K562 (cell line): Measurements from ENCODE around the gene RAB14. TPM values are rescaled to one million over a fixed set of nuclear protein-coding genes. Genes with fewer than 3 reads are reported as not detected.

Source experiments
- ARID2 ChIP-seq: fragments of 450-650 bp; IDR thresholded peaks from 2 replicates; pipeline ENCODE4 v1.6.1; 2017; ENCODE audit warnings: antibody characterized with exemption, mild to moderate bottlenecking
- CBX2 ChIP-seq: fragments of 200-600 bp; sonication (generic); IDR thresholded peaks from one replicate; pipeline ENCODE4 v1.6.1; 2012; ENCODE audit warnings: mild to moderate bottlenecking, low read length, inconsistent platforms; ENCODE audit not compliant: insufficient read depth, poor library complexity, severe bottlenecking
- CBX5 ChIP-seq: IDR thresholded peaks from 2 replicates; pipeline ENCODE4 v1.6.1; 2014; ENCODE audit warnings: low read depth, borderline replicate concordance
- GTF2E2 ChIP-seq: fragments of 200-800 bp; sonication (Bioruptor generic); IDR thresholded peaks from 2 replicates; pipeline ENCODE4 v1.6.1; 2016; ENCODE audit warnings: missing genetic modification characterization, missing compliant biosample characterization
- LEF1 ChIP-seq: fragments of 450-650 bp; IDR thresholded peaks from 2 replicates; pipeline ENCODE4 v1.6.1; 2016; ENCODE audit warnings: mild to moderate bottlenecking
- MAFG ChIP-seq: fragments of 450-650 bp; conservative IDR thresholded peaks from 2 replicates; pipeline ENCODE4 v1.6.1; 2016; ENCODE audit warnings: missing genetic modification characterization, missing compliant biosample characterization
- SREBF2 ChIP-seq: sonication (generic); formaldehyde crosslinking; IDR thresholded peaks from 2 replicates; pipeline ENCODE4 v1.4.0; 2020; ENCODE audit warnings: mild to moderate bottlenecking, missing genetic modification reagents
- TGIF2 ChIP-seq: sonication (generic); formaldehyde crosslinking; IDR thresholded peaks from 2 replicates; pipeline ENCODE4 v1.8.1; 2022; ENCODE audit warnings: mild to moderate bottlenecking, missing genetic modification reagents, moderate library complexity
- XRCC5 ChIP-seq: fragments of 200-400 bp; formaldehyde crosslinking; IDR thresholded peaks from 2 replicates; pipeline ENCODE4 v1.6.1; 2017; ENCODE audit warnings: low read depth, mild to moderate bottlenecking, low read length
- ZKSCAN1 ChIP-seq: fragments of 150-350 bp; IDR thresholded peaks from 2 replicates; pipeline ENCODE4 v1.6.1; 2016; ENCODE audit warnings: low read depth, low read length
- polyA plus RNA-seq, 8 experiments: library from polyadenylated mRNA; depleted of rRNA in 4 of 8; stranded (reverse) in 5 of 8; unstranded in 3 of 8; fragments of >200 nt; fragmentation: Nextera tagmentation in 2 of 8; fragmentation: Illumina TruSeq in 1 of 8; extraction: Ambion mirVana in 2 of 8; extraction: Trizol in 1 of 8; gene quantifications; 2 replicates each; pipeline versions ENCODE4 v1.2.1 to v1.2.3, GENCODE V29; 2011 to 2014; ENCODE audit warnings: inconsistent platforms in 1 of 8, missing spikeins in 1 of 8
- total RNA-seq, 7 experiments: library from RNA; depleted of rRNA in 6 of 7; stranded (reverse); fragments of >200 nt in 6 of 7; fragmentation: Illumina TruSeq in 2 of 7; extraction: Trizol in 2 of 7; gene quantifications; 2 replicates each; pipeline versions ENCODE4 v1.2.1 to v1.2.3, GENCODE V29; 2011 to 2021; ENCODE audit warnings: low replicate concordance in 1 of 7
- TF ChIP-seq, protein P1 (sequence below): fragments of 450-650 bp; IDR thresholded peaks from 2 replicates; pipeline ENCODE4 v1.6.1; 2017; ENCODE audit warnings: antibody characterized with exemption, mild to moderate bottlenecking
- TF ChIP-seq, protein P2 (sequence below): fragments of 450-650 bp; formaldehyde crosslinking; IDR thresholded peaks from 2 replicates; pipeline ENCODE4 v1.4.0; 2022; ENCODE audit warnings: missing genetic modification characterization
- TF ChIP-seq, protein P3 (sequence below), 2 experiments: IDR thresholded peaks; 2 replicates each; pipeline ENCODE4 v1.6.1; 2012; ENCODE audit warnings: improper control_type of control experiment in 2 of 2, low read depth in 2 of 2, low read length in 2 of 2, borderline replicate concordance in 1 of 2
- TF ChIP-seq, protein P4 (sequence below): fragments of 450-650 bp; IDR thresholded peaks from 2 replicates; pipeline ENCODE4 v1.6.1; 2016; ENCODE audit warnings: borderline replicate concordance
- TF ChIP-seq, protein P5 (sequence below): fragments of 250-450 bp; sonication (Bioruptor Pico); IDR thresholded peaks from 2 replicates; pipeline ENCODE4 v1.5.1; 2021; ENCODE audit warnings: mild to moderate bottlenecking

Gene RAB14
- total and polyA plus RNA-seq, 9 of the 15 experiments (the other 6 are each of a cell fraction or from before 2014, with no cell fraction given) = 10.3 to 41.8 (median 20.9) TPM

DNA sequence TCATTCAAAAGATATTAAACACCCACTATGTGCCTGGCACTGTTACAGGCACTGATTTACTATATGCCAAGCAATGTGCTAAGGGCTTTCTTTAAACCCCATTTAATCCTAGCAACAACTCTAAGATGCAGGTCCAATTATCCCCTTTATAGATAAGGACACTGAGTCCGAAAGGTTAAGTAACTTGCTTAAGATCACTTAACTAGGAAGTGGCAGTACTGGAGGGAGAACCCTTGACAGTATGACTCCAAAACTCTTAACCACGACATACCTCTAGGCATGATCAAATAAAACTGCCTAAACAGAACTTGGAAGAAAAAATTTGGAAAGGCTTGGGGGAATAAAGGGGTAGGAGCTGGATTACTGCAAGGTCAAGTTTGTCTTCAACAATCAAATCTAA, 1.7 kb downstream of the RAB14 start (continued):
- TF ChIP-seq, protein P1, sequence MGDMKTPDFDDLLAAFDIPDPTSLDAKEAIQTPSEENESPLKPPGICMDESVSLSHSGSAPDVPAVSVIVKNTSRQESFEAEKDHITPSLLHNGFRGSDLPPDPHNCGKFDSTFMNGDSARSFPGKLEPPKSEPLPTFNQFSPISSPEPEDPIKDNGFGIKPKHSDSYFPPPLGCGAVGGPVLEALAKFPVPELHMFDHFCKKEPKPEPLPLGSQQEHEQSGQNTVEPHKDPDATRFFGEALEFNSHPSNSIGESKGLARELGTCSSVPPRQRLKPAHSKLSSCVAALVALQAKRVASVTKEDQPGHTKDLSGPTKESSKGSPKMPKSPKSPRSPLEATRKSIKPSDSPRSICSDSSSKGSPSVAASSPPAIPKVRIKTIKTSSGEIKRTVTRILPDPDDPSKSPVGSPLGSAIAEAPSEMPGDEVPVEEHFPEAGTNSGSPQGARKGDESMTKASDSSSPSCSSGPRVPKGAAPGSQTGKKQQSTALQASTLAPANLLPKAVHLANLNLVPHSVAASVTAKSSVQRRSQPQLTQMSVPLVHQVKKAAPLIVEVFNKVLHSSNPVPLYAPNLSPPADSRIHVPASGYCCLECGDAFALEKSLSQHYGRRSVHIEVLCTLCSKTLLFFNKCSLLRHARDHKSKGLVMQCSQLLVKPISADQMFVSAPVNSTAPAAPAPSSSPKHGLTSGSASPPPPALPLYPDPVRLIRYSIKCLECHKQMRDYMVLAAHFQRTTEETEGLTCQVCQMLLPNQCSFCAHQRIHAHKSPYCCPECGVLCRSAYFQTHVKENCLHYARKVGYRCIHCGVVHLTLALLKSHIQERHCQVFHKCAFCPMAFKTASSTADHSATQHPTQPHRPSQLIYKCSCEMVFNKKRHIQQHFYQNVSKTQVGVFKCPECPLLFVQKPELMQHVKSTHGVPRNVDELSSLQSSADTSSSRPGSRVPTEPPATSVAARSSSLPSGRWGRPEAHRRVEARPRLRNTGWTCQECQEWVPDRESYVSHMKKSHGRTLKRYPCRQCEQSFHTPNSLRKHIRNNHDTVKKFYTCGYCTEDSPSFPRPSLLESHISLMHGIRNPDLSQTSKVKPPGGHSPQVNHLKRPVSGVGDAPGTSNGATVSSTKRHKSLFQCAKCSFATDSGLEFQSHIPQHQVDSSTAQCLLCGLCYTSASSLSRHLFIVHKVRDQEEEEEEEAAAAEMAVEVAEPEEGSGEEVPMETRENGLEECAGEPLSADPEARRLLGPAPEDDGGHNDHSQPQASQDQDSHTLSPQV = 0 out of 2 replicates have a peak, but pooled peaks have one; percentile 19
- TF ChIP-seq SREBF2 (CRISPR knock-in tag) = no peak
- TF ChIP-seq CBX2 = no peak
- no peak for TF ChIP-seq CBX5
- no peak for TF ChIP-seq ARID2
- no peak for TF ChIP-seq TGIF2 (CRISPR knock-in tag)
- TF ChIP-seq GTF2E2 (tag) = no peak
- TF ChIP-seq, protein P2, sequence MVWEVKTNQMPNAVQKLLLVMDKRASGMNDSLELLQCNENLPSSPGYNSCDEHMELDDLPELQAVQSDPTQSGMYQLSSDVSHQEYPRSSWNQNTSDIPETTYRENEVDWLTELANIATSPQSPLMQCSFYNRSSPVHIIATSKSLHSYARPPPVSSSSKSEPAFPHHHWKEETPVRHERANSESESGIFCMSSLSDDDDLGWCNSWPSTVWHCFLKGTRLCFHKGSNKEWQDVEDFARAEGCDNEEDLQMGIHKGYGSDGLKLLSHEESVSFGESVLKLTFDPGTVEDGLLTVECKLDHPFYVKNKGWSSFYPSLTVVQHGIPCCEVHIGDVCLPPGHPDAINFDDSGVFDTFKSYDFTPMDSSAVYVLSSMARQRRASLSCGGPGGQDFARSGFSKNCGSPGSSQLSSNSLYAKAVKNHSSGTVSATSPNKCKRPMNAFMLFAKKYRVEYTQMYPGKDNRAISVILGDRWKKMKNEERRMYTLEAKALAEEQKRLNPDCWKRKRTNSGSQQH (CRISPR knock-in tag) = no peak
- peak; percentile 53; the same call in 1 of the 2 replicates for TF ChIP-seq ZKSCAN1
- TF ChIP-seq, protein P3, sequence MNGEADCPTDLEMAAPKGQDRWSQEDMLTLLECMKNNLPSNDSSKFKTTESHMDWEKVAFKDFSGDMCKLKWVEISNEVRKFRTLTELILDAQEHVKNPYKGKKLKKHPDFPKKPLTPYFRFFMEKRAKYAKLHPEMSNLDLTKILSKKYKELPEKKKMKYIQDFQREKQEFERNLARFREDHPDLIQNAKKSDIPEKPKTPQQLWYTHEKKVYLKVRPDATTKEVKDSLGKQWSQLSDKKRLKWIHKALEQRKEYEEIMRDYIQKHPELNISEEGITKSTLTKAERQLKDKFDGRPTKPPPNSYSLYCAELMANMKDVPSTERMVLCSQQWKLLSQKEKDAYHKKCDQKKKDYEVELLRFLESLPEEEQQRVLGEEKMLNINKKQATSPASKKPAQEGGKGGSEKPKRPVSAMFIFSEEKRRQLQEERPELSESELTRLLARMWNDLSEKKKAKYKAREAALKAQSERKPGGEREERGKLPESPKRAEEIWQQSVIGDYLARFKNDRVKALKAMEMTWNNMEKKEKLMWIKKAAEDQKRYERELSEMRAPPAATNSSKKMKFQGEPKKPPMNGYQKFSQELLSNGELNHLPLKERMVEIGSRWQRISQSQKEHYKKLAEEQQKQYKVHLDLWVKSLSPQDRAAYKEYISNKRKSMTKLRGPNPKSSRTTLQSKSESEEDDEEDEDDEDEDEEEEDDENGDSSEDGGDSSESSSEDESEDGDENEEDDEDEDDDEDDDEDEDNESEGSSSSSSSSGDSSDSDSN (IDR thresholded peaks at IDR 0.05; ENCODE audit: borderline replicate concordance in 1 of 2, low read depth in 2 of 2, low read length in 2 of 2) = 0 out of 4 replicates have a peak, but pooled peaks of 1 of the 2 experiments have one; percentile 1
- no peak for TF ChIP-seq MAFG (tag)
- TF ChIP-seq XRCC5 = no peak
- no peak for TF ChIP-seq LEF1
- TF ChIP-seq, protein P4, sequence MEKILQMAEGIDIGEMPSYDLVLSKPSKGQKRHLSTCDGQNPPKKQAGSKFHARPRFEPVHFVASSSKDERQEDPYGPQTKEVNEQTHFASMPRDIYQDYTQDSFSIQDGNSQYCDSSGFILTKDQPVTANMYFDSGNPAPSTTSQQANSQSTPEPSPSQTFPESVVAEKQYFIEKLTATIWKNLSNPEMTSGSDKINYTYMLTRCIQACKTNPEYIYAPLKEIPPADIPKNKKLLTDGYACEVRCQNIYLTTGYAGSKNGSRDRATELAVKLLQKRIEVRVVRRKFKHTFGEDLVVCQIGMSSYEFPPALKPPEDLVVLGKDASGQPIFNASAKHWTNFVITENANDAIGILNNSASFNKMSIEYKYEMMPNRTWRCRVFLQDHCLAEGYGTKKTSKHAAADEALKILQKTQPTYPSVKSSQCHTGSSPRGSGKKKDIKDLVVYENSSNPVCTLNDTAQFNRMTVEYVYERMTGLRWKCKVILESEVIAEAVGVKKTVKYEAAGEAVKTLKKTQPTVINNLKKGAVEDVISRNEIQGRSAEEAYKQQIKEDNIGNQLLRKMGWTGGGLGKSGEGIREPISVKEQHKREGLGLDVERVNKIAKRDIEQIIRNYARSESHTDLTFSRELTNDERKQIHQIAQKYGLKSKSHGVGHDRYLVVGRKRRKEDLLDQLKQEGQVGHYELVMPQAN = no peak
- TF ChIP-seq, protein P5, sequence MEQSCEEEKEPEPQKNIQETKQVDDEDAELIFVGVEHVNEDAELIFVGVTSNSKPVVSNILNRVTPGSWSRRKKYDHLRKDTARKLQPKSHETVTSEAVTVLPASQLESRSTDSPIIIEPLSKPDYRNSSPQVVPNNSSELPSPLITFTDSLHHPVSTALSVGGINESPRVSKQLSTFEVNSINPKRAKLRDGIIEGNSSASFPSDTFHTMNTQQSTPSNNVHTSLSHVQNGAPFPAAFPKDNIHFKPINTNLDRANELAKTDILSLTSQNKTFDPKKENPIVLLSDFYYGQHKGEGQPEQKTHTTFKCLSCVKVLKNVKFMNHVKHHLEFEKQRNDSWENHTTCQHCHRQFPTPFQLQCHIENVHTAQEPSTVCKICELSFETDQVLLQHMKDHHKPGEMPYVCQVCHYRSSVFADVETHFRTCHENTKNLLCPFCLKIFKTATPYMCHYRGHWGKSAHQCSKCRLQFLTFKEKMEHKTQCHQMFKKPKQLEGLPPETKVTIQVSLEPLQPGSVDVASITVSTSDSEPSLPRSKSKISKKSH (CRISPR knock-in tag) = no peak
